GM18520 (cell line): ENCODE measurements around the gene ELAVL4.
A peak's percentile ranks its signal among the peaks of the same experiment; 100 is the strongest.

Experiments
- ATAC-seq: cut with Tn5 transposase; IDR thresholded peaks from one replicate; pipeline ENCODE4 v1.9.1; 2021; ENCODE audit not compliant: unreplicated experiment

ELAVL4 gene

GRCh38 chr1:50246869-50247268 is 138.1 kb downstream of the ELAVL4 start:
- ATAC-seq: no peak

- ATAC-seq: peak; percentile 75
These were observed 143.0 kb downstream of the ELAVL4 start for GRCh38 chr1:50251702-50252101.

- ATAC-seq: no peak
These were observed 143.5 kb downstream of the ELAVL4 start for GRCh38 chr1:50252196-50252595.
